ENCODE results near the gene SHISA5.

DNA sequence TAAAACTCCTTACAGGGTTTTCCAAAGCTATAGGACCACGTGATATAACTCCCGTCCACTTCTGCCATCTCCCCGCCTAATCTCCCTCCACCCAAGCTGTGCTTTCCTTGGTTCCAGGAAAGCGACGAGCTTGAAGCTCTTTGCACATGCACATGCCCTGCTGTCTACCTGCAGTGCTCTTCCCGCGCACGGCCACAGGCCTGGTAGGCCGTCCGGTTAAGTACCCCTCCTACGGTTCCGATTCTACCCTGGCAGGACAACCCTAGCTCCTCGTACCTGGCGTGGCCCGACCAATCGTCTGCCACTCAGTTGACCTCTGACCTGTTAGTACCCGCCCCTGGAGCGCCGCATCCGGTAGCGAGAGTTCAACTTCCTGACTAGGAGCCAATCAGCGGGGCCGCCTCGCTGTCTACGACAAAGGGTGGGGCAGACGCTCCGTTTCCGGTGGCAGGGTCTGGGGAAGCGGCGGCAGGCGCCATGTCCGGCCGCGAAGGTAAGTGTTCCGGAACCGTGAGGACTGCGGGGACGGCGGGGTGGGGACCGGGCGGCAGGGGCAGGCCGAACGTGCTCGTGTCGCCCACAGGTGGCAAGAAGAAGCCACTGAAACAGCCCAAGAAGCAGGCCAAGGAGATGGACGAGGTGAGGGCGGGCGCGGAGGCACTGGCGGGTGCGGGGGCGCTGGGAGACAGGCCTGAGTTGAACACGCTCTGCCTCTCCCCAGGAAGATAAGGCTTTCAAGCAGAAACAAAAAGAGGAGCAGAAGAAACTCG is 64.0 kb downstream of the SHISA5 start, which contains the start of the genes CCDC51 and TMA7:
- TF ChIP-seq GATA3 (IDR thresholded peaks at IDR 0.05; ENCODE audit: low read depth, low read length) (no peak), GATA2 (IDR thresholded peaks at IDR 0.05; ENCODE audit: low read depth, low read length) (peak; percentile 61)
